HUES64 (cell line): Measurements from ENCODE around the gene PRAMEF33.
"Not testable (repeated sequence)": the region's sequence is repeated elsewhere in the genome, so short reads cannot be mapped to it uniquely, and the experiment has no call there.

Experiments used
- H3K27ac ChIP-seq: 2 replicates; pipeline ENCODE4 v1.7.0; 2013; ENCODE audit warnings: low read depth, low read length, inconsistent platforms
- H3K27me3 ChIP-seq: 2 replicates; pipeline ENCODE4 v1.6.1; 2013; ENCODE audit warnings: mild to moderate bottlenecking, low read length; ENCODE audit not compliant: insufficient read depth
- H3K36me3 ChIP-seq: 2 replicates; pipeline ENCODE4 v1.6.1; 2013; ENCODE audit warnings: mild to moderate bottlenecking, low read length; ENCODE audit not compliant: insufficient read depth
- H3K4me1 ChIP-seq: 2 replicates; pipeline ENCODE4 v1.6.1; 2013; ENCODE audit warnings: mild to moderate bottlenecking, low read length, moderate library complexity; ENCODE audit not compliant: insufficient read depth
- H3K4me3 ChIP-seq: 2 replicates; pipeline ENCODE4 v1.5.1; 2013; ENCODE audit warnings: mild to moderate bottlenecking, low read length, moderate library complexity
- H3K9ac ChIP-seq: 2 replicates; pipeline ENCODE4 v1.6.1; 2013; ENCODE audit warnings: mild to moderate bottlenecking, low read depth, low read length
- H3K9me3 ChIP-seq: 2 replicates; pipeline ENCODE4 v1.6.1; 2013; ENCODE audit warnings: low read depth, low read length; ENCODE audit not compliant: insufficient read depth
- WGBS: fragments of 150-250, 120-280 bp; methylation state at CpG from one replicate; pipeline ENCODE4 v1.1.7; 2013; ENCODE audit warnings: missing lambda C conversion rate; 5-methylcytosine and 5-hydroxymethylcytosine counted together

PRAMEF33 gene

DNA sequence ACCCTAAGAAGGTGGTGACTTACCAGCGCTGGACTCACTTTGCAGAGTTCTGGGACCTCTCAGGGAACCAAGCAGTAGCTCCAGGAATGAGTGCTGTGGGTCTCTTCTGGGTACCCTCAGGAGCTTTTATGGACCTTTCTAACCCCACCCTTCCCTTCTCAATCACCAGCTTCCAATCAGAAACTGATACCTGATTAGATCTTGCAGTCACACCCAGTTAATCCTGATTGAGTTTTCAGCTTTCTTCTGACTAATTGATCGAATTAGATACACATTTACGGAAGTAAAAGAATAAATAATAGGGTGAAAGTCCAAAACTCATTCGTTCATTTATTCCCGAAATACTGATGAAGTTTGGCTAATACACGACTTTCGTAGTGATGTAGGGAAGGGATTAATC, 43.7 kb downstream of the PRAMEF33 start, which contains the start of gene PRAMEF14:
TSS of gene PRAMEF14 (minus strand) at position 101 of the 400 bp plus-strand sequence. CDS start 1,820 bp downstream, outside the sequence.
- not testable (repeated sequence) for H3K4me3 ChIP-seq, H3K36me3 ChIP-seq, H3K27me3 ChIP-seq, H3K27ac ChIP-seq, H3K9me3 ChIP-seq, H3K4me1 ChIP-seq, H3K9ac ChIP-seq
- WGBS = 63% methylated on average over 3 of the region's 7 CpGs

DNA sequence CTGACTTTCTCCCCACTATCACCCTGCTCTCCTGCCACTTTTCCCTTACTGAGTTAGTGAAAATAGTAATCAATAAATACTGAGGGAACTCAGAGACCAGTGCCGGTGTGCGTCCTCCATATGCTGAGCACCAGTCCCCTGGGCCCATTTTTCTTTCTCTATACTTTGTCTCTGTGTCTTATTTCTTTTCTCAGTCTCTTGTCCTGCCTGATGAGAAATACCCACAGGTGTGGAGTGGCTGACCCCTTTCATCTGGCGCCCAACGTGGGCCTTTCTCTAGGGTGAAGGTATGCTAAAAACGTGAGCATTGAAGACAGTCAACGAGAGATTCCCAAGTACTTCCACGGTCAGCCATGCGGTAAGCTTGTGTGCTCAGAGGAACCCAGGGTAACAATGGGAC, 50.1 kb downstream of the PRAMEF33 start:
- H3K27ac ChIP-seq, H3K4me3 ChIP-seq, H3K9me3 ChIP-seq, H3K27me3 ChIP-seq, H3K9ac ChIP-seq, H3K36me3 ChIP-seq, H3K4me1 ChIP-seq: not testable (repeated sequence)
- WGBS = 98% methylated on average over 2 of the region's 8 CpGs

GRCh38 chr1:13354475-13354874, 51.1 kb downstream of the PRAMEF33 start:
- H3K4me3 ChIP-seq, H3K27me3 ChIP-seq, H3K27ac ChIP-seq, H3K9ac ChIP-seq, H3K36me3 ChIP-seq, H3K9me3 ChIP-seq, H3K4me1 ChIP-seq: not testable (repeated sequence)
- no CpG with 5 or more reads among the region's 9 CpGs for WGBS

DNA sequence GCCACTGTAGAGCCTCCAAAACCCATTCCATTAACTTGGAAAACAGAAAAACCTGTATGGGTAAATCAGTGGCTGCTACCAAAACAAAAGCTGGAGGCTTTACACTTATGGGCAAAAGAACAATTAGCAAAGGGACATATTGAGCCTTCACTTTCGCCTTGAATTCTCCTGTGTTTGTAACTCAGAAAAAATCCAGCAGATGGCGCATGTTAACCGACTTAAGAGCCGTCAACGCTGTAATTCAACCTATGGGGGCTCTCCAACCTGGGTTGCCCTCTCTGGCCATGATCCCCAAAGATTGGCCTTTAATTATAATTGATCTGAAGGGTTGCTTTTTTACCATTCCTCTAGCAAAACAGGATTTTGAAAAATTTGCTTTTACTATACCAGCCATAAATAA, 53.4 kb downstream of the PRAMEF33 start:
- WGBS = 4% methylated on average over 5 of the region's 5 CpGs
- not testable (repeated sequence) for H3K4me3 ChIP-seq, H3K9me3 ChIP-seq, H3K27ac ChIP-seq, H3K9ac ChIP-seq, H3K27me3 ChIP-seq, H3K4me1 ChIP-seq, H3K36me3 ChIP-seq
